Suprapubic skin (tissue), 3 donors: ENCODE measurements around the gene DPP10.

Source experiments
- POLR2A ChIP-seq, 2 donors: fragments of 450-650 bp; IDR thresholded peaks; one replicate each; pipeline ENCODE4 v1.6.1; 2017; ENCODE audit warnings: antibody characterized with exemption in 2 of 2, mild to moderate bottlenecking in 2 of 2, moderate library complexity in 2 of 2
- TF ChIP-seq, protein P1 (sequence below), 2 donors: fragments of 200-600 bp in 1 of 2; fragments of 450-650 bp in 1 of 2; sonication (generic) in 1 of 2; IDR thresholded peaks; one replicate each; pipeline ENCODE4 v1.5.1; 2016 to 2019; ENCODE audit warnings: antibody characterized with exemption in 2 of 2, mild to moderate bottlenecking in 1 of 2, moderate library complexity in 1 of 2

DNA sequence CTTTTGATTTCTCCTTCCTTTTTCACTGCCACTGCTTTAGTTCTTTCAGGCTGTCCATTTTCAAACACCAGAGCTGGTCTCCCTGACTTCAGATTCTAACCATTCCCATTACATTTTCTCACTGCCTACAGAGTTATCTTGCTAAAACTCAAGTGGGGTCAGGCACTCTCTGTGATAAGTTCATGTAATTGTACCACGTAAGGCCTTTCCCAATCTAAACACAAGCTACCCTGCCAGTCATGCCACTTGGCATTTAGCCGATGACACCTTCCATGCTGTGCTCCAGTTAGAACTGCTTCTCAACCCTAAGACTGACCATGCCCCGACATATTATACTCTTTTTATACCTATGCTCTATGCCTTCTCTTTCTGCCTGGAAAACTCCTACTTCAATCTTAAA is 592.4 kb downstream of the DPP10 start:
- no peak for TF ChIP-seq POLR2A (IDR thresholded peaks at IDR 0.05)
- TF ChIP-seq, protein P1, sequence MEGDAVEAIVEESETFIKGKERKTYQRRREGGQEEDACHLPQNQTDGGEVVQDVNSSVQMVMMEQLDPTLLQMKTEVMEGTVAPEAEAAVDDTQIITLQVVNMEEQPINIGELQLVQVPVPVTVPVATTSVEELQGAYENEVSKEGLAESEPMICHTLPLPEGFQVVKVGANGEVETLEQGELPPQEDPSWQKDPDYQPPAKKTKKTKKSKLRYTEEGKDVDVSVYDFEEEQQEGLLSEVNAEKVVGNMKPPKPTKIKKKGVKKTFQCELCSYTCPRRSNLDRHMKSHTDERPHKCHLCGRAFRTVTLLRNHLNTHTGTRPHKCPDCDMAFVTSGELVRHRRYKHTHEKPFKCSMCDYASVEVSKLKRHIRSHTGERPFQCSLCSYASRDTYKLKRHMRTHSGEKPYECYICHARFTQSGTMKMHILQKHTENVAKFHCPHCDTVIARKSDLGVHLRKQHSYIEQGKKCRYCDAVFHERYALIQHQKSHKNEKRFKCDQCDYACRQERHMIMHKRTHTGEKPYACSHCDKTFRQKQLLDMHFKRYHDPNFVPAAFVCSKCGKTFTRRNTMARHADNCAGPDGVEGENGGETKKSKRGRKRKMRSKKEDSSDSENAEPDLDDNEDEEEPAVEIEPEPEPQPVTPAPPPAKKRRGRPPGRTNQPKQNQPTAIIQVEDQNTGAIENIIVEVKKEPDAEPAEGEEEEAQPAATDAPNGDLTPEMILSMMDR (IDR thresholded peaks at IDR 0.05): no peak
